GM04504 (cell line): Measurements from ENCODE around the gene KCNIP1.
"Not testable (repeated sequence)": the region's sequence is repeated elsewhere in the genome, so short reads cannot be mapped to it uniquely, and the experiment has no call there.

ENCODE experiments used
- DNase-seq: peaks from one replicate; pipeline ENCODE4 v3.0.0-alpha.2; 2012; ENCODE audit warnings: low read depth

Gene KCNIP1

DNA sequence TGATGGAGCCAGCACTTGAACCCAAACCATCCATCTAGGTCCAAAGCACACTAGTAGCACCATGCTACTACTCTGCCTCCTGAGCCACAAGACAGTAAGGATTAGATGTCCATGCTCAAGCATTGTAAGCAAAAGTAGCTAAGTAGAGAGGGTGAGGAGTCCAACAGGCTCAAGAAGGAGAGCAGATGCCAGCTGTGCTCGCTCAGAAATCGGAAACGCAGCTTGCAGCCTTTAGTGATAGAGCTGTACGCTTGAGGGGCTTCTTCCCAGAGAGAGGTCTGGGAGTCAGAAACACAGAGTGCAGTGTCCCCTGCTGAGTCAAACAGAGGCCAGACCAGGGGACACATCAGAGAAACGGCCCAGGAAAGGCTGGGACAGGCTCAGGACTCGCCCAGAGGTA lies 247.0 kb downstream of the KCNIP1 start:
- DNase-seq, result no peak

DNA sequence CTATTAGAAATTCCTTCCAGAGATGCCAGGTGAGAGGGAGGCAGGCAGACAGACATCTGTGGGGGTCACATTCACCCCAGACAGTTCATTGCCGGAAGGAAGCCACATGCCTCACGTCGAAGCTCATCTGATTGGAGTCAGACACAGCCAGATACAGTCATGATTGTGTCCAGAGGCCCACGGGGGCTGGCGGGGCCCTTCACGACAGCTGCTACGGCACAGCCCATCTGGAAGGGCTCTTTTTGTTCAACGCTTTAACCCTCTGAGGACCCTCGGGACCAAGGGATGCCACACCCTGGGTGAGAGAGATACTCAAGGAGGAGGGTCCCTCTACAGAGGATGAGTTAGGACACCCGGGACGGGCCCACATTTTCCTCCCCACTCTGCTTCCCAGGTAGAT lies 247.8 kb downstream of the KCNIP1 start:
- DNase-seq, result no peak

DNA sequence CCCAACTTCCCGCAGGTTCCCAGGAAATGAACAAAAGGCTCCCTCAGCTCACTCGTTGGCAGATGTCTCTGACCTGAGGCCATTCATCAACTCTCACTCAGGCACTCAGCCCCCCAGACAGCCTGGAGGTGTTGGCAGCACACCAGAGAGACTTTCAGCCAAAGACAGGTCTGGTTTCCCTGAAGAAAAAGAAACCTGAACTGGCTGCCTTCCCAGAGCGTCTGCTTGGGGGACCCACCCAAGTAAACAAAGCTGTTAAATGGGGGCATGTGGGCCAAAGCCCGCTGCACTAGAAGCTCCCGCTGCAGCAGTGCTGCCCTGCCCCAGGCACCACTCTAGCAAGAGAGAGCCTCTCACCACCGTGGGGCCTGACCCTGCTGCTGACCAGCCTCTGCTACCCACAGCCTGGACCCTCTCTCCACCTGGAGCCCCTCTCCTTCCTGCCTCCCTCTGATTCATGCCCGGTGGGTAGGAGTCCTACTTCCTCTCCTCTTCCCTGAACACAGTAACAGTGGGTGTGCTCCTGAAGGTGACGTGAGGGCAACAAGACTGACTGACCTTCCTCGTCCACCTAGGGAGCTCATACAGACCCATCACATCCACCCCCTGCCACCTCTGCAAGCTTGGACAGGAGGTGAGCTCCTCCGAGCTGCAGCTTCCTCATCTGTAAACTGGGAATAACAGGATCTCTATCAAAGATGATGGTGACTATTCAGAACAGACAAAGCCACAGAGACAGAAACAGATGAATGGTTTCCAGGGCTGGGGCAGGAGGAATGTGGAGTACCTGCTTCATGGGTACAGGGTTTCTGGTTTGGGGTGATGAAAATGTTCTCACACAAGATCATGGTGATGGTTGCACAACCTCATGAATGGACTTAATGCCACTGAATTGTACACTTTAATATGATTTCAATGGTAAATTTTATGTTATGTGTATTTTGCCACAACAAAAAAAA lies 248.7 kb downstream of the KCNIP1 start:
- DNase-seq, result no peak

DNA sequence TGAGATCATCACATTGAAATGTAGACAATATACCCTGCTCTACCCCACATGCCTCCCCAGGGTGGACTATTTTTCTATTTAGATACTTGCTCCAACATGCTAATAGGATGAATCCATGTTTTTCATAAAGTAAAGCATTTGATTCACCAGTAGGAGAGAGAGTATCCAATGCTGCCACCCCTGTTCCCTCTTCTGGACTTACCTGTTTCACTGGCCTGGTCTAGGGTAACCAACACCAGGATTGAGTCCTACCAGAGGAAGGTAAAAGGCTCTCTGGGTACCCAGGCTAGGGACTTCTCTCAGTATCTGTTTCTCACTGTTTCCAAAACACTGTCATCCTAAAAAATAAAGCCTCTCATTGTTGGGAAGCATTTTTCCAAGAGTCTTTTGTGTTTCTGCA lies 249.5 kb downstream of the KCNIP1 start:
- no peak for DNase-seq

DNA sequence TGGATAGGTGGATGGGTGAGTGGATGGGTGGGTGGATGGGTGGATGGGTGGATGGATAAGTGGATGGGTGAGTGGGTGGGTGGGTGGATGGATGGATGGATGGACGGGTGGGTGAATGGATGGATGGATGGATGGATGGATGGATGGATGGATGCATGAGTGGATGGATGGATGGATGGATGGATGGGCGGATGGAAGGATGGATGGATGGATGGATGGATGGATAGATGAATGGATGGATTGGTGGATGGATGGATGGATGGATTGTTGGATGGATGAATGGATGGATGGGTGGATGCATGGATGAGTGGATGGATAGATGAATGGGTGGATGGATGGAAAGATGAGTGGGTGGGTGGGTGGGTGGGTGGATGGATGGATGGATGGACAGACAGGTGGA lies 250.7 kb downstream of the KCNIP1 start:
- DNase-seq, result not testable (repeated sequence)

DNA sequence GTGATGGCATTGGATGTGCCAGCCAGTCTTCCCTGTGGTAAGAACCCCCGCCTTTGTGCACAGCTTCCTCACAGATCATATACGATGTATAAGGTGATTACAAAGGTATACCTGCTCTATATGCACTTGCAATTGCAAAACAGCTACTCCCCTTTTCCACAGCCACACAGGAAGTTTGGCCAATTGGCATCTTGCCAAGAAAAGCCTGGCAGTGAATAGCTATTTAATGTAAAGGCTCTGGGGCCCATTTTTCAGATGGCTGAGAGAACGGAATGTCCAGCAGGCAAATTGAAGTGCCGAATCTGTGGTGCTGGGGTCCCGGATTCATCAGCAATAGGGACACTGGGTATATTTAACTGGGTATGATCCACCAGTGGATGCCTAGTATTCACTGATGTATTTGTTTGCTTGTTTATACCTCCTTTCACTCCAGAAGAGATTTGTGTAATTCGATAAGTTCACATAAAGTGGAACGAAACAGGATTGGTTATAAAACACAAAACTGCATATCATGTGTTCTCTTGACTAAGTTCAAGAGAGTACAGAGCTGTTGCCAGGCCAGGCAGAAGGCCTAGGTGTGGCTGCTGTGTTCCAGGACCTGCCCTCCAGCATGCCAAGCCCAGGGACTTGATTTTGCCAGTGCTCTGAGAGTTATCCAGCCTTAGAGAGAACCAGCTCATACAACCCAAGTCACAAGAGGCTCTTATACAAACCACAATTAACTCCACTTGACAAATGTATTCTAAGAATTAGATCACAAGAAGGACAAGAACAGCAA lies 252.0 kb downstream of the KCNIP1 start:
- DNase-seq, result no peak

DNA sequence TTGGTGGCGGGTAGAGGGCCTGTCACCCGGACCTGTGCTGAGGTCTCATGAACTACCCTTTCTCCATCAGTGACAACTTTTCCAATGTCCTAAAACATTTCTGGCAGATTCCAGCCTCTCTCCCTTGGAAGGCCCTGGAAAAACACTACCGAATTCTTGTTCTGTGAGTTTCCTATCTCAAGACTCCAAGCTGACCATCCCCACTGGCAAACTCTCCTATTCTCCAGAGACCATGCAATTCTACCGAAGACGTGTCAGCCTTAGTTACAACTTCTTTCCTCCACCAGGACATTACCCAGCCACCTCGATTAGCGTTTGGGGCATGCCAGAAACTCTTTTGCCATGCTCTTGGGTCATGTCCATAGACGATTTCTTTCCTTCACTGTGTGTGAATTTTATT lies 252.9 kb downstream of the KCNIP1 start:
- no peak for DNase-seq

DNA sequence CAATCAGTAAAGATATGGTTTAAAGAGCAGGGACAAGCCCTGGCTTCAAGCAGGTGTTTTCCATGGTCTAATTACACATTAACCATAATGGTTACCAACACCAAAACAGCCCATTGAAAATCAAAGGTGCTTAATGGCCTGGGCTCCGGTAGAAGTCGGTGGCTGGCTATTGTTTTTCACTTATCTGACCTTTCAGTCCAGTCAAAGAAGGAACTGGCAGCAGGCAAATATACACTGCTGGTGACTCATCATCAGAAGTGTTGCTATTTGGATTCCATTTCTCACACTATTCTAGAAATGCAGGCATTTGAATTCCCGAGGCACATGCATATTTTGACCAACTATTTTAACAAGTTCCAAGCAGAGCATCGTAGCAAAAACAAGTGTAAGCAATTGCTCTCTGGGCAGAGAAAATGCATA lies 253.4 kb downstream of the KCNIP1 start:
- DNase-seq, result no peak

DNA sequence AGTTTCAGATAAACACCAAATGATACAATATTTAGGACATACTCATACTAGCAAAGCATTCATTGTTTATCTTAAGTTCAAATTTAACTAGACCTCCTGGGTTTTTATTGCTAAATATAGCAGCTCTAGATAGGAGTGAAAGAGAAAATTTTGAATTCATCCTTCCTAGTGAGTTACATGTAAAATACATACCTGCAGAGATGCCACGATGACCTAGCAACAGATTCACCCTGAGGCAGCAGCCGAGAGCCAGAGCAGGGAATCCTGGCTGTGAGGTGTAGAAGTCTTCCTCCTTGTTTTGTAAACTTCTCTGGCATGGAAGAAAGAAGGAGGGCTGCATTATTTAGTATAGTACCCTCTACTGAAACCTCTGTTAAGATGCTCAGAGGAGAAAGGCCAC lies 253.8 kb downstream of the KCNIP1 start:
- DNase-seq, result no peak

DNA sequence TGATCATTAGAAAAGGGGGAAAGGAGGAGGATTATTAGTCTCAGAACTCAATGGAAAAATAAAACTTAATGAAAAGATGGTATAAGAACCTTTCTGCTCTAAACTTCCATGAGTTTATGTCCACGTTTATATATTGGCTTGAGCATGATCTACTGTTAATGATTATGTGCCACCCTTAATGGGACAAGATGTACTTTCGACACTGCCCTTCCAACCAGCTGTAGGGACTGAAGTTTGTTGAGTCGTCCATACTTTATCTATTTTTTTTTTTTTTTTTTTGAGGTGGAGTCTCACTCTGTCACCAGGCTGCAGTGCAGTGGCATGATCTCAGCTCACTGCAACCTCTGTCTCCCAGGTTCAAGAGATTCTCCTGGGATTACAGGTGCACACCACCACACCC lies 254.7 kb downstream of the KCNIP1 start:
- DNase-seq, result no peak

DNA sequence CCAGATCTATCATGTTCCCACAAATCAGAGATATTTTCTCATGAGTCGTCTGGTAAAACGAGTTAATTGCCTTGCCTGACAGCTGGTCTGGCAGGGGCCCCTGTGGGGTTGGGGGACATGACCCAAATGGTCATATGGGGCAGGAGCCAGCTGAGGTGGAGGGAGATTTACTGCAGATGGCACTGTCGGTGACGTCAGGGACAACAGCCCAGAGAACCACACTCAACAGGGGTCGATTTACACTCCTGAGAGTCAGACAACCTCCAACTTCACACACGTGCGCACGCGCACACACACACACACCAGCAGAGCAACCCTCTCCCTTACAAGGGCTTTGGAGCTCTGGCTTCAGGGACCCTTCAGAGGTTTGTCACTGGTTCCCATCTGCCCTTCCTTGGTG lies 256.3 kb downstream of the KCNIP1 start:
- DNase-seq, result no peak

DNA sequence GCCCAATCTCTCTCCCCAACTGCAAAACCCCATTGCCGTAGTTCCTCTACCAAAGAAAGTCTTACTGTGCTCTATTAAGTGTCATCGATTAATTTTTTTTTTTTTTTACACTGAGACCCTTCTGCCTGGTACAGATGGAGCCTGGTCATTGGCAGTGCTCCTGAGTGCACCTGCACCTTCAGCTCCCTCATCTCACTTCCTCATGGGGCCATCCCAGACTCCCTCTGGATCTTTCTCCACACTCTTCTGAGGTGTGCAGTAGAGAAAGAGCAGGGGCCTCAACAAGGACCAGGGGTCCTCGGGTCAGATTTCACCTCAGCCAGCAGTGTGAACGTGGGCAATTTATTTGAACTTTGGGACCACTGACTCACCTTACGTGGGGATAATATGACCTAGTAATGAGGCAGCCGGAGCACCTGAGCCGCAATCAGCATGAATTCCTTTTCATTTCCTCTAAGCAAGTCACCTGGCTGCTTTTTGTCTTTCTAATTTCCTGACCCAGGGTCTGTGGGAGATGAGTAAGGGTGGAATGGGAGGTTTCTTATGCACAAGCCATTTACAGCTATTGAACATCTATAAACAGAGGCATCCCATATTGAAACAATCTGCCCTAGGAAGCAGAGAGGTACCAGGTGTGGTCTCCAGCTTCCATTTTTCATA lies 257.4 kb downstream of the KCNIP1 start:
- DNase-seq, result no peak

DNA sequence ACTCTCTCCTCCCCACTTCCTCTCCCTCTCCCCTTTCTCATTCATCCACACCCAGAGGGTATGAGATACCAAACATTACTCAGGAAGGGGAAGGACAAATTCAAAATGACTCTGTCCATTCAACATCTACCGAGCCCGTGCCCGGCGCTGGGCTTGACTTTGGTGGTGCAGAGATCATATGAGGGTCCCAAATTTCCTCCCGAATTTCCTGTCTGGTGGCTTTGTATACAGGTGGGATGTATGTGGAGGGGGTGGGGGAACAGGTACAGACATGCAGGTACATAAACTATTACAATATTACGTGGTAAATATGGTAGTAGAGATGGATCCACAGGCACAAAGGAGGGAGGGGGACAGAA lies 257.9 kb downstream of the KCNIP1 start:
- no peak for DNase-seq

DNA sequence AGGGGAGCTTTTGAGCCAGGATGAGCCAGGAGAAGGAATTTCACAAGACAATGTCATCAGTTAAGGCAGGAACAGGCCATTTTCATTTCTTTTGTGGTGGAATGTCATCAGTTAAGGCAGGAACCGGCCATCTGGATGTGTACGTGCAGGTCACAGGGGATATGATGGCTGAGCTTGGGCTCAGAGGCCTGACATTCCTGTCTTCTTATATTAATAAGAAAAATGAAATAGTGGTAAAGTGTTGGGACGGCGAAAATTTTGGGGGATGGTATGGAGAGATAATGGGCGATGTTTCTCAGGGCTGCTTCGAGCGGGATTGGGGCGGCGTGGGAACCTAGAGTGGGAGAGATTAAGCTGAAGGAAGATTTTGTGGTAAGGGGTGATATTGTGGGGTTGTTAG lies 258.5 kb downstream of the KCNIP1 start:
- DNase-seq, result not testable (repeated sequence)

DNA sequence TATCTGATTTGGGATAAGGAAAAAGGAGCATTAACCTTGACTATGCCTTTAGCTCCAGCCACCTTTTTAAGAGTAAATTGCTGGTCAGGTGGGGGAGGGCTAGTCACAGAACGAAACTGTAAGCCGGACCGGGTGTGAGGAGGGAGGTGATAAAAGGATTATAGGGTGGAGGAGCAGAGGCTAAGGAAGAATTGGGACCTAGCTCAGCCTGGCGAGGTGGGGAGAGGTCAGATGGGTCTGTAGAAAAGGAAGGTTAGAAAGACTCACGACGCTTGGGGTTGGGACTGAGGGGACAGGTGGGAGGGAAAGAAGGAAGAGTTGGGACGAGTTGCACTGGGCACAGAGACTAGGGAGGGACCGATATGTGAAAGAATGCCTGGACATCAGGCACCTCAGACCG lies 262.0 kb downstream of the KCNIP1 start:
- DNase-seq, result not testable (repeated sequence)

DNA sequence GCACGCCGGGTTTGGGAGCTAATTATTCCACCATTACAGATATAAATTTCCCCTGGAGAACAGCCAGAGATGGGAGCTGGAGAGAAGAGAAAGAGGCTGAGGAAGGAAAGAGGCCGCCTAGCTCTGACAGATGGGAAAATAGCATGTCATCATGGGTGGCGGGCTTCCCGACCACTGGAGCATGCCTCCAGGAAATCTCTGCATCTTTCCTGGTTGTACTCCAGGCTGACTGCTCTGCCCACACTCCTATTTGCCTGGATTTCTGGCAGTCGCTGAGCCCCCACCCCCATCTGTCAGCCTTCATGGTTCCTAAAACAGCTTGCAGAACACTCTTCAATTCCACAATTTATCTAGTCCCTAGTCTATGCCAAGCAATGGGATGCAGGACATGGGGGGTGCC lies 265.4 kb downstream of the KCNIP1 start:
- no peak for DNase-seq

DNA sequence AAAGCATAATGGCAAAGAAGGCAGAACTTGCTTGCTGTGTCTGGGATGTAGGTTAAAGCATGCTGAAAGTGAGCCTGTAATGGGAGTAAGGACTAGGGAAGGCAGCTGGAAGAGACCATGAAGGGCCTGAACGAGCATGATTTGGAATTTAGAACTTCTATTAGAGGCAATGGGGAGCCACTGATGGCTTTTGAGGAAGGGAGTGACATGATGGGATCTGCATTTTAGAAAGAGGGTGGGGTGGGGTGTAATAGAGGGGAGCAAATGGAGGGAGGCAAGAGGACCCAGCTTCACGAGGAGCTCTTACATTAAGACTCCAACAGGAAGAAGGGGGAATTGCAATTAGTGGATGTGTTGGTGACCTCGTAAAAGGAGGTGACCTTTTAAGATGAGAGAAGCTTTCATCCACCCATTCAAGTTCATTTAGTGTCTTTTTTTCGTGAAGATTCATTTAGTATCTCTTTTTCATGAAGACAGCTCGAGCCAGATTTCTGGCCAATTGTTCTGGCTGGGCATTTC lies 266.1 kb downstream of the KCNIP1 start:
- DNase-seq, result no peak

DNA sequence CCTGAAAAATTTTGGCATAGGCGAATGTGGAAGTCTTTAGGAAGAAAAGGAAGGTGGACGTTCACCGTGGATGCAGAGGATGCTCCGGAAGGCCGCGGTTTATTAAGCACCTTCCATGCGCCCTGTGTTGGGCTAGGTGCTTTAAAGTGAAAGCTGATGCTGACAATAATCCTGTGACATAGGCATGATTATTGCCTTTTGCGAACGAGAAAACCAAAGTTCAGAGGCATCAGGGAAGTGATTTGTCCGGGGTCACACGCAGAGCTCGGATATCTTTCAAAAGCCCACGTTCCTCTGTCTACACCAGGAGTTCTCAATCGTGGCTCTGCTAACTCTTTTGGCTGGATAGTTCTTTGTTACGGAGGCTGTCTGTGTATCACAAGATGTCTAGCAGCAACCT lies 267.7 kb downstream of the KCNIP1 start:
- DNase-seq, result no peak

DNA sequence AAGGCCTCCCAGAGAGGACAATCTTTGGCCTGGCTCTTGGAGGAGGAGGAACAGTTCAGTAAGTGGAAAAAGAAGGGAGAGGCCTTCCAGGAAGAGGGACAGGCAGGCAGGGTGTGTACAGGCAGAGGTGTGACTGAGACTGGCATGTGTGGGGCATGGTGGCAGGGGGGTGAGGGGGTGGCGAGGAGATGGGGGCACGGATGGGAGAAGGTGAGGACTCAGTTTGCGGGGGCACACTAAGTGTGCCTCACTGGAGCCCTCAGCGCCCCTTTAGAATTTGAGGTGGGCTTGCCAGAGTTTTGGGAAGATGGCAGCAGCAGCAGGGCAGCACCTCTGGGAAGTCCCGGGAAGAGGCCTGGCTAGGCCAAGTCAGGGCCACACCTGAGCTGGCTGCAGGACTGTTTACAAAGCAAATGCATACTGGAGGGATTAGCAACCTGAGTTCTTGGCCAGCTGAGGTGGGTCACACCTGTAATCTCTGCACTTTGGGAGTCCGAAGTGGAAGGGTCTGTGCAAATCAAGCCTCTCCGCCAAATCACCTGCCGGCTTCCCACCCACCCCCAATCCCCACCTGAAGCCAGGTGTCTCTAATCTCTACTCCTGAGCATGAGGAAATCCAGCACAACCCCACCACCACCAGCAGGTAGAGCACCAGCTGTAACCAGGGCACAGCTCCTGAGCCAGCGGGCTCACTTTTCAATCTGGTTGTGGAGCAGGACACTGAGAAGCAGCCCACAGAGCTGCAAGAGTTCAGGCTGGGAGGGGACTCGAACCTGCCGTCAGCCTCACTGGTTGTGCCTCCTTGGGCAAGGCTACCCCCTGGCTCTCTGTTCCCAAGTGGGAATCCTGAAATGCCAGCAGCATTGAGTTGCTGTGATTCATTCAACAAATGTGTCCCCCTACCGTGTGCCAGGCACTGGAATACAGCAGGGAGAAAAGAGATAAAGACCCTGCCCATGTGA lies 269.5 kb downstream of the KCNIP1 start:
- DNase-seq, result no peak

DNA sequence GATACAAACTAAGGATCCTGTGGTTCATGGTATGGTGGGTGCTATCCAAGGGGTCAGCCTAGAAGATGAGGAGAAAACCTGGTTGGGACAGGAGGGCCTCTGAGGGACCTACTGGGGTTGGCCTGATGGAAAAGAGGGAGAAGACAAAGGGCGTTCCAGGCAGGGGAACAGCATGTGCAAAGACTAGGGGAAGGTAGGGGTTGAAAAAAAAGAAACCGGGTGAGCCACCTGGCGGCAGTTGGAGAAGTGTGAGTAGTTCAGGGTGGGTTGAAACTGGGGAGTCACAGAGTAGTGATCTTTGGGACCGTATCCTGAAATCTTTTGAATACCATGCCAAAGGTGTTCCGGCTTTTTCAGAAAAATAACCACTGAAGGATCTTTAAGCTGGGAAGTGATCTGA lies 271.0 kb downstream of the KCNIP1 start:
- no peak for DNase-seq

DNA sequence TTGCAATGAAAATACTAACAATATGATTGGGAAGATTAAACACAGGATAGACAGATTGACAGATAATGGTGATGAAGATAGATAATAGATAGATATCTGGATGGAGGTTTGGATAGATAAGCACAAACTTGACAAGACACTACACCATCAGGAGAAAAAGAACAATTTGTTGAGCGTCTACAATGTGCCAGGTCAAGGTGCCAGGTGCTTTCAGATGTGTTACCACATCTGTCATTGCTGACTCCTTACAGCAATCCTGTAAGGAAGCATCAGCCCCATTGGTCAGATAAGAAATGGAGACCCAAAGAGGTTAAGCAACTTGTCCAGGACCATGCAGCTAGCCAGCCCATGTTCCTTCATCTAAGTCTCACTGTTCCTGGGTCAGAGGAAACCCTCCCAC lies 278.1 kb downstream of the KCNIP1 start:
- no peak for DNase-seq
